Keratinocyte (primary cell): Measurements from ENCODE around the gene ZNF76. TPM values are rescaled to one million over a fixed set of nuclear protein-coding genes. Genes with fewer than 3 reads are reported as not detected.

Source experiments
- DNase-seq: peaks from one replicate; pipeline ENCODE4 v3.0.0-alpha.2; 2011; ENCODE audit warnings: low read depth, missing footprints, low spot score
- FAIRE-seq: peaks from 2 replicates; lab custom pipeline; 2011; peaks lifted over from hg19 to GRCh38; lab: Jason Lieb, UNC
- H2AFZ ChIP-seq: 2 replicates; pipeline ENCODE4 v1.6.0; 2012; ENCODE audit warnings: low read length, control low read depth, inconsistent platforms; ENCODE audit not compliant: control insufficient read depth
- H3K27ac ChIP-seq: 2 replicates; pipeline ENCODE4 v1.5.1; 2011; ENCODE audit warnings: low read length; ENCODE audit not compliant: control insufficient read depth, insufficient read depth
- H3K27me3 ChIP-seq: 3 replicates; pipeline ENCODE4 v1.6.0; 2011; ENCODE audit warnings: low read length; ENCODE audit not compliant: control insufficient read depth, insufficient read depth; ENCODE audit errors: extremely low read depth
- H3K36me3 ChIP-seq, 2 experiments: 2 replicates in 1 of 2; 3 replicates in 1 of 2; pipeline ENCODE4 v1.5.1; 2011; ENCODE audit warnings: low read length in 2 of 2, mild to moderate bottlenecking in 1 of 2; ENCODE audit not compliant: control insufficient read depth in 2 of 2, insufficient read depth in 2 of 2; ENCODE audit errors: extremely low read depth in 1 of 2
- H3K4me1 ChIP-seq: 3 replicates; pipeline ENCODE4 v1.5.1; 2011; ENCODE audit warnings: low read length; ENCODE audit not compliant: control insufficient read depth, insufficient read depth; ENCODE audit errors: extremely low read depth
- H3K4me2 ChIP-seq: 3 replicates; pipeline ENCODE4 v1.6.0; 2011; ENCODE audit warnings: low read depth, low read length; ENCODE audit not compliant: control insufficient read depth, insufficient read depth; ENCODE audit errors: extremely low read depth
- H3K4me3 ChIP-seq, 3 experiments: fragments of 200-600 bp in 1 of 3; sonication (generic) in 1 of 3; 2 replicates in 2 of 3; 3 replicates in 1 of 3; pipeline ENCODE4 v1.5.1; 2011 to 2016; ENCODE audit warnings: low read length in 3 of 3, mild to moderate bottlenecking in 3 of 3, control low read depth in 2 of 3, inconsistent platforms in 1 of 3, low read depth in 1 of 3, mixed read lengths in 1 of 3, mixed run types in 1 of 3, moderate library complexity in 1 of 3; ENCODE audit not compliant: control insufficient read depth in 2 of 3, insufficient read depth in 2 of 3; ENCODE audit errors: extremely low read depth in 1 of 3
- H3K79me2 ChIP-seq: 2 replicates; pipeline ENCODE4 v1.6.0; 2012; ENCODE audit warnings: low read length; ENCODE audit not compliant: control insufficient read depth, insufficient read depth
- H3K9ac ChIP-seq: 3 replicates; pipeline ENCODE4 v1.6.0; 2011; ENCODE audit warnings: low read length; ENCODE audit not compliant: control insufficient read depth, insufficient read depth; ENCODE audit errors: extremely low read depth
- H3K9me1 ChIP-seq: 3 replicates; pipeline ENCODE4 v1.6.0; 2011; ENCODE audit warnings: low read length; ENCODE audit not compliant: control insufficient read depth, insufficient read depth; ENCODE audit errors: extremely low read depth
- H3K9me3 ChIP-seq: 2 replicates; pipeline ENCODE4 v1.5.1; 2012; ENCODE audit warnings: low read depth, low read length; ENCODE audit not compliant: control insufficient read depth
- H4K20me1 ChIP-seq: 3 replicates; pipeline ENCODE4 v1.6.0; 2011; ENCODE audit warnings: low read length; ENCODE audit not compliant: control insufficient read depth, insufficient read depth; ENCODE audit errors: extremely low read depth
- EZH2 ChIP-seq: IDR thresholded peaks from one replicate; pipeline ENCODE4 v1.6.1; 2012; ENCODE audit warnings: inconsistent platforms, mild to moderate bottlenecking, low read length, moderate library complexity
- dilution Hi-C: fragments of 300-500 bp; cut with MboI; formaldehyde crosslinking; loops from one replicate; pipeline ENCODE4 v1.7.0; 2020; ENCODE audit warnings: low sequenced_read_pairs; ENCODE audit not compliant: extremely low pct_ligation_motif_present
- polyA plus RNA-seq, 5 experiments: library from polyadenylated mRNA; depleted of rRNA in 3 of 5; stranded (reverse) in 3 of 5; stranded (forward) in 1 of 5; unstranded in 1 of 5; fragments of >200 nt; gene quantifications; 1 replicate in 1 of 5; 2 replicates in 3 of 5; 3 replicates in 1 of 5; pipeline versions ENCODE4 v1.2.1 to v1.2.3, GENCODE V29; 2011 to 2012; ENCODE audit warnings: missing spikeins in 2 of 5, low read depth in 1 of 5, low replicate concordance in 1 of 5
- TF ChIP-seq, protein P1 (sequence below), 3 experiments: IDR thresholded peaks in 1 of 3; conservative IDR thresholded peaks in 1 of 3; optimal IDR thresholded peaks in 1 of 3; 2 replicates in 2 of 3; 3 replicates in 1 of 3; pipeline versions ENCODE3 to v1.5.1; 2011; ENCODE audit warnings: low read length in 3 of 3, mild to moderate bottlenecking in 3 of 3, moderate library complexity in 2 of 3, control low read depth in 1 of 3, inconsistent platforms in 1 of 3; ENCODE audit not compliant: insufficient read depth in 2 of 3; ENCODE audit errors: extremely low read depth in 1 of 3

ZNF76 gene
- polyA plus RNA-seq, 1 donor (not counting 4 experiments of a cell fraction or from before 2014, with no cell fraction given): 7.2 TPM

DNA sequence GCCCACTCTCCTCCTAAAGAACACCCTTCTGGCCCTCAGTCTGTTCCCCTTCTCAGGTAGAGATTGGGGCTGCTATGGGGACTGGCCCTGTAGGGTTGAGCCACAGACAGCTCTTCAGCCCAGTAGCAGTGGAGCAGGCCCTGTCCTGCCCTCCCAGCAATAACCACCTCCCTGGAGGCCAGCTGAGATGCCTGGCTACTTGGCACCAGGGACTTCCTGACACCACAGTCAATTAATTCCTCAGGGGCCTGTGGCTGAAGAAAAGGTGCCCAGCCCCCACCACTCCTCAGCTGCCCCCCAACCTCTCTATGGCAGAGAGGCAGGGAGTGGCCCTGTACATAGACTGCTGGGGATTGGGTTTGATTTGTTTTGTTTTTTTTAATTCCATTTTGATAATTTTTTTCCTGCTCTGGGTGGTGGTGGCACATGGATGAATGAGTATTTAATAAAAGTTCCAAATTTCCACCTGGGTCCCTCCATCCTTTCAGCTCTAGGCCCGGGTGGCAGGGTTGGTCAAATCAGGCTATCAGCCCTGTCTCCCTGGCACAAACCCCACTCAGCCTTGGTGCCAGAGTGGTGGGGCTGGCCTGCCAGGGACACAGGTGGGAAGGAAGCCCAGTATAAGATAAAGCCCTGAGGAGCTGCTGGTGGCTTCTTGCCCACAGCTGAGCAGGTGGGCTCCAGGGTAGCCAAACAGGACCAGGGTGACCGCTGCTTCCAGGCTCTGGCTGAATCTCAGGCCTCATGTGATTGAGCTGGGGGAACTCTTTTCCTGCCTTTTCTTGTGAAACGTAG, 36.2 kb downstream of the ZNF76 start:
- H3K9me3 ChIP-seq: no peaks in the 10 kb centered on the region
- H3K4me3 ChIP-seq: no peak overlapping the region
- H3K4me1 ChIP-seq: peaks cover 32% of the 10 kb centered on the region
- H3K9me1 ChIP-seq: no peaks in the 10 kb centered on the region
- dilution Hi-C loops: no loop called here
- H3K9ac ChIP-seq: no peak overlapping the region
- no peak overlapping the region for H3K27ac ChIP-seq
- H3K4me2 ChIP-seq: no peak overlapping the region
- no peak for FAIRE-seq
- TF ChIP-seq, protein P1, sequence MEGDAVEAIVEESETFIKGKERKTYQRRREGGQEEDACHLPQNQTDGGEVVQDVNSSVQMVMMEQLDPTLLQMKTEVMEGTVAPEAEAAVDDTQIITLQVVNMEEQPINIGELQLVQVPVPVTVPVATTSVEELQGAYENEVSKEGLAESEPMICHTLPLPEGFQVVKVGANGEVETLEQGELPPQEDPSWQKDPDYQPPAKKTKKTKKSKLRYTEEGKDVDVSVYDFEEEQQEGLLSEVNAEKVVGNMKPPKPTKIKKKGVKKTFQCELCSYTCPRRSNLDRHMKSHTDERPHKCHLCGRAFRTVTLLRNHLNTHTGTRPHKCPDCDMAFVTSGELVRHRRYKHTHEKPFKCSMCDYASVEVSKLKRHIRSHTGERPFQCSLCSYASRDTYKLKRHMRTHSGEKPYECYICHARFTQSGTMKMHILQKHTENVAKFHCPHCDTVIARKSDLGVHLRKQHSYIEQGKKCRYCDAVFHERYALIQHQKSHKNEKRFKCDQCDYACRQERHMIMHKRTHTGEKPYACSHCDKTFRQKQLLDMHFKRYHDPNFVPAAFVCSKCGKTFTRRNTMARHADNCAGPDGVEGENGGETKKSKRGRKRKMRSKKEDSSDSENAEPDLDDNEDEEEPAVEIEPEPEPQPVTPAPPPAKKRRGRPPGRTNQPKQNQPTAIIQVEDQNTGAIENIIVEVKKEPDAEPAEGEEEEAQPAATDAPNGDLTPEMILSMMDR (optimal IDR thresholded peaks at IDR 0.05 in 1 of 3, IDR thresholded peaks at IDR 0.05 in 1 of 3, conservative IDR thresholded peaks at IDR 0.05 in 1 of 3; ENCODE audit: extremely low read depth in 1 of 3, insufficient read depth in 2 of 3, low read length in 3 of 3): no peak
- TF ChIP-seq EZH2: no peak
- DNase-seq: no peak
- H4K20me1 ChIP-seq: no peaks in the 10 kb centered on the region
- peaks cover 21% of the 10 kb centered on the region for H3K79me2 ChIP-seq
- peaks cover 10 to 14% of the 10 kb centered on the region in 2 experiments for H3K36me3 ChIP-seq
- H3K27me3 ChIP-seq: no peaks in the 10 kb centered on the region
- H2AFZ ChIP-seq: no peak overlapping the region

DNA sequence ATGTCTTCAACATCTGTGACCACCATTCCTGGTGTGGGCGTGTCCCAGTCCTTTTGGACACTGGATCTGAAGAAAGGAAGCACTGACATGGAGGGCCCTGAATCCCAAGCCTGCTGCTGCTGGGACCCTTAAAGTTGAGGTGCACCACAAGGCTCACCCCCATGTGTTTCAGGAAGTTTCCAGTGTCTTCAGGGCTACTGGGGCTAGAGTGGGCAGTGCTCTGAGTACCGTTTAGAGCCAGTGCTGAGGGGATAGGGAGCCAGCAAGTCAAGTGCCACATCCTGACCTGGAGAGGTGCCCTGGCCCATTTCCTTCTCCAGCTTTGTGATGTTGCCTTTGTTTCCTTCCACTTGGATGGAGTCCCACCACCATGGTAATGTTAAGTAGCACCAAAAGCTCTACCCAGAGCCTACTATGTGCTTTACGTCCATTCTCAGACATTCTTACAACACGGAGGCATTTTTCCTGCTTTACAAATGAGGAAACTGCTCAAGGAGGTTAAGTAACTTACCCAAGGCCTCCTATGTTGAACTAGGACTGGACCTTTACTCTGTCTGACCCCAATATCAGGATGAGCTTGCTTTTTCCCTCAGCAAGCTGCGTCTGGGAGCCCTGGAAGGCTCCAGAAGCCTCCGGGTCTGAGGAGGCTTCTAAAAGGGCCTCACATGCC, 37.5 kb downstream of the ZNF76 start:
- no peaks in the 10 kb centered on the region for H4K20me1 ChIP-seq
- H3K27me3 ChIP-seq: no peaks in the 10 kb centered on the region
- H3K9me3 ChIP-seq: no peaks in the 10 kb centered on the region
- peak overlapping the region; percentile 98 for H3K4me2 ChIP-seq
- no peaks in the 10 kb centered on the region for H3K9me1 ChIP-seq
- no peak for FAIRE-seq
- H3K9ac ChIP-seq: peak overlapping the region; percentile 86
- dilution Hi-C loops: no loop called here
- peaks cover 31% of the 10 kb centered on the region for H3K4me1 ChIP-seq
- no peak for DNase-seq
- H3K36me3 ChIP-seq: peaks cover 5 to 18% of the 10 kb centered on the region in 2 experiments
- H3K79me2 ChIP-seq: peaks cover 24% of the 10 kb centered on the region
- peak overlapping the region; percentile 89 for H3K27ac ChIP-seq
- peak overlapping the region; percentile 23 for H2AFZ ChIP-seq
- H3K4me3 ChIP-seq: peak overlapping the region in 1 of 3 experiments; percentile 86
- TF ChIP-seq EZH2: no peak
- TF ChIP-seq, protein P1 (optimal IDR thresholded peaks at IDR 0.05 in 1 of 3, IDR thresholded peaks at IDR 0.05 in 1 of 3, conservative IDR thresholded peaks at IDR 0.05 in 1 of 3; ENCODE audit: extremely low read depth in 1 of 3, insufficient read depth in 2 of 3, low read length in 3 of 3): no peak
